ENCODE measurements around the gene MAPK10.
"Not testable (repeated sequence)": the region's sequence is repeated elsewhere in the genome, so short reads cannot be mapped to it uniquely, and the experiment has no call there.

MAPK10 gene

GRCh38 chr4:86100539-86101215 lies 259.2 kb downstream of the MAPK10 start:
- no peak for DNase-seq

- no peak for DNase-seq
These were observed 260.5 kb downstream of the MAPK10 start for GRCh38 chr4:86099348-86099747.

GRCh38 chr4:86098691-86099090 lies 261.2 kb downstream of the MAPK10 start:
- DNase-seq = no peak

GRCh38 chr4:86096373-86096772 lies 263.5 kb downstream of the MAPK10 start:
- DNase-seq = peak; percentile 3

- DNase-seq = peak; percentile 19
These were observed 267.2 kb downstream of the MAPK10 start for GRCh38 chr4:86092684-86093083.

GRCh38 chr4:86091201-86091600 lies 268.7 kb downstream of the MAPK10 start:
- DNase-seq = no peak

- DNase-seq = no peak
These were observed 270.0 kb downstream of the MAPK10 start for GRCh38 chr4:86089781-86090323.

- no peak for DNase-seq
These were observed 270.8 kb downstream of the MAPK10 start for GRCh38 chr4:86089053-86089452.

GRCh38 chr4:86075796-86076195 lies 284.1 kb downstream of the MAPK10 start:
- not testable (repeated sequence) for DNase-seq

- no peak for DNase-seq
These were observed 299.5 kb downstream of the MAPK10 start for GRCh38 chr4:86060341-86060740.

- DNase-seq = no peak
These were observed 301.2 kb downstream of the MAPK10 start for GRCh38 chr4:86058621-86059020.

GRCh38 chr4:86055898-86056297 lies 304.0 kb downstream of the MAPK10 start:
- DNase-seq = no peak

- DNase-seq = no peak
These were observed 305.4 kb downstream of the MAPK10 start for GRCh38 chr4:86054286-86055032.

- DNase-seq = no peak
These were observed 309.4 kb downstream of the MAPK10 start for GRCh38 chr4:86050496-86050895.

- DNase-seq = peak; percentile 20
These were observed 311.4 kb downstream of the MAPK10 start for GRCh38 chr4:86048426-86048825.

GRCh38 chr4:86044593-86044985 lies 315.3 kb downstream of the MAPK10 start:
- no peak for DNase-seq

GRCh38 chr4:86043755-86044592 lies 315.9 kb downstream of the MAPK10 start:
- DNase-seq = peak; percentile 55

- no peak for DNase-seq
These were observed 321.8 kb downstream of the MAPK10 start for GRCh38 chr4:86038037-86038436.

- no peak for DNase-seq
These were observed 323.1 kb downstream of the MAPK10 start for GRCh38 chr4:86036736-86037135.

- no peak for DNase-seq
These were observed 324.2 kb downstream of the MAPK10 start for GRCh38 chr4:86035688-86036087.

GRCh38 chr4:86034616-86035015 lies 325.2 kb downstream of the MAPK10 start:
- no peak for DNase-seq

GRCh38 chr4:86033171-86033570 lies 326.7 kb downstream of the MAPK10 start:
- no peak for DNase-seq

GRCh38 chr4:86032476-86033022 lies 327.3 kb downstream of the MAPK10 start:
- DNase-seq = no peak

Measured in suppressor macrophage treated with lipopolysaccharide for 4 hours (primary cell).